Measurements from ENCODE around the gene UBE2B.
A peak's percentile ranks its signal among the peaks of the same experiment; 100 is the strongest.
"Not testable (repeated sequence)": the region's sequence is repeated elsewhere in the genome, so short reads cannot be mapped to it uniquely, and the experiment has no call there.

Gene UBE2B

DNA sequence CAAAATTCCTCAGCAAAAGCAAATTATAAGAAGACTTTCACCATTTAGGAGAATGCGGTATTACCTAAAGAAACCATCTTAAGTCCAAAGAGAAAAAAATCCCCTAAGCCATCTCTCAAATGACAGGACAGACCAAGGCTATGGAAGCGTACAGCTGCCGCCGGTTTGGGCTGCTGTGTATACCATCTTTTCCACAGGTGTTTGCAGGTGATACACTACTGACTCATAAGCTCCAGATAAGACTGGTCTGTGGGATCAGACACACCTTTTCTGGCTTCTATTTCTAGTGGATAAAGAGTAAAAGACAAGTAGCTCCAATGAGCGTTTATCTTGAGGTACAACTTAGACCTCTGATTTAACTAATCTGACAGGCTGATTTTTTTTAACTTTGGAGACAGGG lies 32.6 kb downstream of the UBE2B start:
- DNase-seq, result no peak

DNA sequence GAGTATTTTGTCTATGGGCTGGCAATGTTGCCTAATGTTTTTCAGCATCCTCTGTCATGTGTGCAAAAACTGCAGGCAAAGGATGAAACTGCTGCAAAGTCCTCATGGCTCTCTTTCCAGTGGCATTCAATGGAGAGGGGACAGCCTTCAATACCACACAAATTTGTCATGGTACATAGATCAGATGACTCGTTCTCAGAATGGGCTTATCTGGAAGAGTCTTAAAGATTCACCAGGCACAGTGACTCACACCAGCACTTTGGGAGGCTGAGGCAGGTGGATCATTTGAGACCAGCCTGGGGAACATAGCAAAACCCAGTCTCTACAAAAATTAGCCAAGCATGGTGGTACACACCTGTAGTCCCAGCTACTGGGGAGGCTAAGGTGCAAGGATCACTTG lies 35.0 kb downstream of the UBE2B start:
- peak; percentile 35 for DNase-seq

DNA sequence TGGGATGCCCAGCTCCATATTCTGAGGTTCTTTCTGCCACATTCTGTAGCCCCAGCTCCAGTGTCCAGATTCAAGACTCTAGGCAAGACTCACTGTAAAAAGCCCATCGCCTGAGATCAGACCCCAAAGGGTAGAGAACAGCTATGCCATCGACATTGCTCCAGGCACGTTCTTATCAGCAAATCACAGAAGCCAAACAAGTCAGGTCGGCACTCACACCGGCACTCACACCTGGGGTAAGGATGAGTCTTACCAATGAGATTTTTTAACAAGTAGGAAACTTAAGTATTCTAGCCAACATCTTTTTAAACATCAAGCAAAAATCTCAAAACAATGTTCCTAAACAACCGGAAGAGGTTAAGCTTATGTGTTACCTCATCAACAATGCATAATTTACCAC lies 38.0 kb downstream of the UBE2B start:
- no peak for DNase-seq

DNA sequence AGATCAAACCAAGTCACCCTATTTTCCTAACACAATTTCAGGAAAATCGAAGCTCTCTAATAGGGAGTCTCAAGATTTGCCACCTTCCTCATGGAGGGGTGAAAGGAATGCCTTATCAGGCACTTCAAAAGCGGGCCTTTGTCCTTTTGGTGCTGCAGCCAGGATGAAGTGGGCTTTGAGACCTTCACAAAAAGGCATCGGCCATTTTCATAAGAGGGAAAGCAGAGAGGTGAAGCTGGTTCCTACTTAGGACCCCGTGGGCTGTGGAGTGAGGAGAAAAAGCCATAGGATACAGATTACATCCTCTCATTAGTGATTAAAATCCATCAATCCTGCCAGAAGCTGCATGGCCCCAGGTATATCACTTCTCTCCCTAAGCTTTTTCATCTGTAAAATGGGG lies 39.5 kb downstream of the UBE2B start:
- DNase-seq, result no peak

DNA sequence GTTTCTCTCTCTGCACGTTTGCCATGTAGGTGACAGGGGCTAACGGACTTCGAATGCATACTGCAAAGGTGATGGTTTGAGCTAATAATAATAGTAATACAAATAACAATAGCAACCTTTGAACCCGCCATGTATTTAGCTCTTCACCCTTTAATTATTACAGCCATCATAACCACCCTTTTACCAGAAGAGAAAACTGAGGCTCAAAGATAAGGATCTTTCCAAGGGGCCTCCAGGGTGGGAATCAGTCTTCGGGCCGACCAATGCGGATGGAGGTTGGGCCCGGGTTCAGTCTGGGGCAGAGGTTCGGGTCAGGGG lies 39.8 kb downstream of the UBE2B start:
- no peak for DNase-seq

DNA sequence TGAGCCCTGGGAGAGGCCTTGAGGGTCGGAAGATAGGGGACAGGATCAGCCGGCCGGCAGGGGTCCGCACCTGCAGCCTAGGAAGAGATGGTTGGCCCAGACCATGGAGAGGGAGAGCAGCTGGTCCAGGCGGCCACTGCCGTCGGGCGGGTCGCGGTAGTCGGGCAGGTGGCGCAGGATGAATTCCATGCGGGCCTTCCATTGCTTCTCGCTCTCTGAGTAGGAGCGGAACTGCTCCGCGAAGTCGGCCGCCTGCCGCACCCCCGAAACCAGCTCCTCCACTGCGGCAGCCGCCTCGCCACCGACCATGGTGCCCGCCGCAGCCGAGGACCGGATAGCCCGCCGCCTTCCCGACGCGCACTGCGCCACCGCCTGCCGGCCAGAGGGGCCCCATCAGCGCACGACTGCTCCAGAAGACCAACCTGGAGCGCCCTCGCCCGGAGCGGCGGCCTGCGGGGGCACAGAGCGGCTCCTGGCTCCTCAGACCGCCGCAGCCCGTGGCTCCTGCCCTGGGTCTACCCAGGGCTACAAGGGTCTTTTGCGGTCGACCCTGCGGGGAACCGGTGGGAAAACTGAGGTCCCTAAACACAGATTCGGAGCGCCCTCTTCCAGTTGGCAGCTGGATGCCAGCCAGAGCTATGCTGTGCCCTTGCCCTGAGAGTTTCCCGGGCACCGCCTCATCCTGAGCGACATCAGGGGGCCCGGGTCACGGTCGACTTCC lies 40.3 kb downstream of the UBE2B start, which contains the start of gene CDKN2AIPNL:
CDKN2AIPNL (minus strand) TSS at position 336 of the 721 bp plus-strand sequence; CDS start at position 309, 27 bp downstream.
- DNase-seq, result peak; percentile 93

DNA sequence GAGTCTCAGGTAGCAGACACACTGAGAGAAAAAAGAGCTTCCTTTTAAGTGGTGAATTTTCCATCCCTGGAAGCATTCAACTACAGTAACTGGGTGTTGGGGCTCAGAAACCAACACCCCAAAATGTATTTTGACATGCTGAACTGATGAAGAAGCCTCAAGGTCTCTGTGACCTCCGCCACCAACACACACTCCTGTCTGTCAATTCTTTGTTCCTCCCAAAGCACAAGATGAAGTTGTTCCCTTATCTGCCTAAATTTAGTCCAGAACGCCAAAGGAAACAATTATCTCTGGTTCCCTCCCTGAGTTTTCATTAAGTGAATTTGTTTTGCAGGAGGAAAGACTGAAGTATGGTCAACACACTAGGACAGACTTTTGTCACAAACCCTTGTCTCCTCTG lies 41.7 kb downstream of the UBE2B start:
- no peak for DNase-seq

DNA sequence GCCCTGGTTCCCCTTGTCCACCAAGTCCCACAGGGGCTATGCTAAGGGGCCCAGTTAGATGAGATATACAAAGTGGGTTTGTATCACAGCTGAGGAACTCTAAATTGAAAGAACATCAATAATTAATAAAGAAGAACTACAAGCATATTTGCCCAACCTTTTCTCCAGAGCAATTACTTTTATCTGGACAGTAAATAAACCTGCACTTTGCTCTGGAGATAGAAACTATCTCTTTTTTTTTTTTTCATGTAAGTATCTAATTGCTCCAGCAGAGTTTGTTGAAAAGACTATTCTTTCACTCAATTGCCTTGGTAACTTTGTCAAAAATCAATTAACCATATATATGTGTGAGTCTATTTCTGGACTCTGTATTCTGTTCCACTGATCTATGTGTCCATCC lies 46.3 kb downstream of the UBE2B start:
- DNase-seq, result no peak

DNA sequence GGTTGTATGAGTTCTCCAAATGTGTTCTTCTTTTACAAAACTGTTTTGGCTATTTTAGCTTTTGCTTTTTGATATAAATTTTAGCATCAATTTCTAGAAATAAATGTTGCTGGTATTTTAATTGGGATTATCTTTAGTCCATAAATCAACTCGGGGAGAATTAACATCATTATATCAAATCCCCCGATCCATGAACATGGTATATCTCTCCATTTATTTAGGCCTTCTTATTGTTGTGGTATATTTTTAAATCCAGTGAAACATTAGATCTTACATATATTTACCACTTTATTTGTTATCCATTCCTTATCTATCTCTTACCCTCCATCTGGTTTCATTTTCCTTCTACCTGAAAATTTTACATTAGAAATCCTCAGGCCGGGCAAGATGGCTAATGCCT lies 47.6 kb downstream of the UBE2B start:
- no peak for DNase-seq

DNA sequence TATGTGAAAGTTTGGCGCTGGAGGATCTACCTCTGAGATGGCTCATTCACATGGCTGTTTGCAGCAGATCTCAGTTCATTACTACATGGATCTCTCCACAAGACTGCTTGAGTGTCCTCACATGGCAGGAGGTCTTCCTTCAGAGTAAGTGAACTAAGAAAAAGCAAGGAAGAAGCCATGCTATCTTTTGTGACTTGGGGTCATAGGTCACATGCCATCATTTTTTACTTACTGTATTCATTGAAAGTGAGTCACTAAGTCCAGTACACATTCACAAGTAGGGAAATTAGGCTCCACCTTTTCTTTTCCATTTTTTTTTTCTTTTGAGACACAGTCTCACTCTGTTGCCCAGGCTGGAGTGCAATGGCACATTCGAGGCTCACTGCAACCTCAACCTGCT lies 49.0 kb downstream of the UBE2B start:
- DNase-seq, result no peak

DNA sequence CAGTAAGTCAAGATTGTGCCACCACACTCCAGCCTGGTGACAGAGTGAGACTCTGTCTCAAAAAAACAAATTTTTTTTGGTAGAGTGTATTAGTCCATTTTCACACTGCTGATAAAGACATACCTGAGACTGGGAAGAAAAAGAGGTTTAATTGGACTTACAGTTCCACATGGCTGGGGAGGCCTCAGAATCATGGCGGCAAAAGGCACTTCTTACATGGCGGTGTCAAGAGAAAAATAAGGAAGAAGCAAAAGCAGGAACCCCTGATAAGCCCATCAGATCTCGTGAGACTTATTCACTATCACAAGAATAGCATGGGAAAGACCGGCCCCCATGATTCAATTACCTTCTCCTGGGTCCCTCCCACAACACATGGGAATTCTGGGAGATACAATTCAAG lies 49.7 kb downstream of the UBE2B start:
- DNase-seq, result not testable (repeated sequence)

DNA sequence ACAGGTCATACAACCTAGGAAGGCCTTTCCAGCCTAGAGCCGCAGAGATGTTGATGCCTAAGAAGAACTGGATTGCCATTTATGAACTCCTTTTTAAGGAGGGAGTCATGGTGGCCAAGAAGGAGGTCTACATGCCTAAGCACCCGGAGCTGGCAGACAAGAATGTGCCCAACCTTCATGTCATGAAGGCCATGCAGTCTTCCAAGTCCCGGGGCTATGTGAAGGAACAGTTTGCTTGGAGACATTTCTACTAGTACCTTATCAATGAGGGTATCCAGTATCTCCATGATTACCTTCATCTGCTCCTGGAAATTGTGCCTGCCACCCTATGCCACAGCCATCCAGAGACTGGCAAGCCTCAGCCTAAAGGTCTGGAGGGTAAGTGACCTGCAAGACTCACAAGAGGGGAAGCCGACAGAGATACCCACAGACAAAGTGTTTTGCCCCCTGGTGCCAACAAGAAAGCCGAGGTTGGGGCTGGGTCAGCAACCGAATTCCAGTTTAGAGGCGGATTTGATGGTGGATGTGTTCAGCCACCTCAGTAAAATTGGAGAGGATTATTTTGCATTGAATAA lies 51.5 kb downstream of the UBE2B start:
- DNase-seq, result no peak

DNA sequence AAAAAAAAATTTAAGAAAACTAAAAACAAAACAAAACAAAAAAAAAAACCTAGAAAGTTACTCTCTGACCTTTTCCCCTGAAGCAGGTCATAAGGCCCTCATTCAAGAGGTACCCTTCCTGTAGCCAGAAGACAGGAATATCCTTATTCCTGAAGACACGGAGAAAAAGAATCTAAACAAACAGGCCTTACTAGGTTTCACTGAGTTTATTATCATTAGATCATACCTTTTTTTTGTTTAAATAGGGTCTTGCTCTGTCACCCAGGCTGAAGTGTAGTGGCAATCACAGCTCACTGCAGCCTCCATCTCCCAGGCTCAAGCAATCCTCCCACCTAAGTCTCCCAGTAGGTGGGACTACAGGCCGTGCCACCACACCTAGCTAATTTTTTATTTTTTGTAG lies 52.0 kb downstream of the UBE2B start:
- no peak for DNase-seq

DNA sequence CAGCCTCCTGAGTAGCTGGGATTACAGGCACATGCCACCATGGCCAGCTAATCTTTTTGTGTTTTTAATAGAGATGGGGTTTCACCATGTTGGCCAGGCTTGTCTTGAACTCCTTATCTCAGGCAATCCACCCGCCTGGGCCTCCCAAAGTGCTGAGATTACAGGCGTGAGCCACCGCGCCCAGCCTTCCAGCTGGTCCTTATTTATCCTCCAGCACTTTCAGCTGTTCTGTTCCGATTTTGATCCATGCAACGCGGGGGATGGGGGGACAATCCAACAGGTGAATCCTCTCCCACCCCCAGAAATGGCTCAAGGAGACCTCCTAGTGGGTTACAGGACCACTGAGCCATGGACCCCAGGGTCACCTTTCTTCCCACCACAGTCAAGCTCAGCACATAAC lies 55.0 kb downstream of the UBE2B start:
- no peak for DNase-seq

DNA sequence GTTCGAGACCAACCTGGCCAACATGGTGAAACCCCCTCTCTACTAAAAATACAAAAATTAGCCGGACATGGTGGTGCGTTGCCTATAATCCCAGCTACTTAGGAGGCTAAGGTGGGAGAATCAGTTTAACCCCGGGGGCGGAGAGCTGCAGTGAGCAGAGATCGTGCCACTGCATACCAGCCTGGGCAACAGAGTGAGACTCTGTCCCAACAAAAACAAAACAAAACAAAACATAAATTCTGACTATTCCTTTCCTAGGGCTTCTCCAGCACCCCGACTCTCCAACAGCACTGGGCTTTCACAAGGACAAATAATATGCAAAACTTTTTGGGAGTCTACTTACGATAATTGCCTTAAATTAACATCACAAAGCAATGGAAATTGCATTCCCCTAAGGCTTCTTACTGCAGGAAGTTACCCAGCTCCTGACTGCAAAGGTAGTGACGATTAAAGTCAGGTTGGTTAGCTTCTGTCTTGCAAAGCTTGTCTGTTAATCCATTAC lies 56.2 kb downstream of the UBE2B start:
- no peak for DNase-seq

DNA sequence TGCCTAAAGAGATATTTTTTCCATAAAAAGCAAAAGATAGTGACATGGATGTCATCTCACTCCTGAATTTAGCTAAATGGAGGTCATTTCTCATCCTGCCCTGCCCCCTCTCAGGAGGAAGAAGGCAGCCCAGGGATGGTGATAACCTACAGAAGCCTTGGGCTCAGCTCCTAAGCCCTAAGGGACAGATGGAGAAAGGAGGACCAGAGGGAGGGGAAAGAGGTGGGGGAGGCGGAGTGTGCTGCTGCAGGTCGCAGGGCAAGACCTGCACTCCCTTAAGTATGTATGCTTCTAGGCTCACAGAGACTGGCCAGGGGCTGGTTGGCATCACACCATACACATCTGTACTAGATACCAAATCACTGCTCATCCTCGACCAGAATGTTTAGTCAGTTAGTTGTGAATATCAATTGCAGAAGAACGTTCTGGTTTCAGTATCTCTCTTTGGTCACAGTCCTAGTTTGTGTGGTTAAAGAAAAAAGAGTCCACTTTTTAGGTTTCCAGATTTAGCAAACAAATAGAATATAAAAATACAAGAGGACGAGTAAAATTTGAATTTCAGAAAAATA lies 58.7 kb downstream of the UBE2B start:
- no peak for DNase-seq

DNA sequence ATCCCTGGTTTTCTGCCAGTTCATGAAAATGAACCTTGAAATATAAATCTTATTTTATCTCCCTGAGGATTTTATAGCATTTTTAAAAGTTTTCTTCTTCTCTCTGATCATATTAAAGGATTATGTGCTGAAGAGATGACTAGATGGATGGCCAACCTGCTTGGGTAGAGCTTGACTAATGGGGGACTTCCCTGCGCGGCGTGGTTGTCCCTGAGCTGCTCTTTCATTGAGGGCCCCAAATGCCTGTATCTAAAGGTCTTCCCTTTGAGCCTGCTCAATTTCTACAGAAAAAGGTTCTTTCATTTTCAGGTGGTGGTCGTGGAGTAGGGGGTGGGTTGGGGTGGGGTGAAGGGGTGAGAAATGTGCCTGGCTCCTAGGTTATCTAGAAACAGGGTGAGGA lies 60.8 kb downstream of the UBE2B start:
- peak; percentile 65 for DNase-seq

DNA sequence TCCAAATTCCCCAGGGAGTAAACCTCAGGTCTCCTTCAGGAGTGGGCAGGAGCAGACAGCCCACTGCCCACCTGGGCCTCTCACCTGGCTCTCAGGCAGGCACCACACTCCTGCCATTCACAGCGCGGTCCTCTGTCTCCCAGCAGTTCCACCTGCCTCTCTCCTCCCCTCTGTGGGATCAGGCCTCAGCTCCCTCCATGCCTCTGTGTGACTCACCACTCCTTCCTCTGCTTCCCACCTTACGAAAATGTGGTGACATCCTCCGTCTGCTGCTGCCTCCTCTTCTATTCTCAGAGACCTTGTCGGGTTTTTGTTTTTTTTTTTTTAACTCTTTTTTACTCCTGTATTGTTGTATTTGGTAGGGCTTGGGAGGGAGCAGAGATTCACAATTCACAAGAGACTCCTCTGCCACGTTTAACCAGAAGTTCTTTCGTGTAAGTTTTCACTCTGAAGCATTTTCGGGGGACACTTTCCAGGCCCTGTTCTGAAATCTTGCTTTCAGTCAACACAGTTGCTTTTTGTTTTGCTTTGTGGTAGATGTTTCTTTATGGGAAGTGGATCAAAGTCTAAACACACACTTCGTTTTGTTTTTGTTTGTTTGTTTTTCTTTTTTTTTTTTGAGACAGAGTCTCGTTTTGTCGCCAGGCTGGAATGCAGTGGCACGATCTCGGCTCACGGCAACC lies 61.4 kb downstream of the UBE2B start:
- DNase-seq, result no peak

DNA sequence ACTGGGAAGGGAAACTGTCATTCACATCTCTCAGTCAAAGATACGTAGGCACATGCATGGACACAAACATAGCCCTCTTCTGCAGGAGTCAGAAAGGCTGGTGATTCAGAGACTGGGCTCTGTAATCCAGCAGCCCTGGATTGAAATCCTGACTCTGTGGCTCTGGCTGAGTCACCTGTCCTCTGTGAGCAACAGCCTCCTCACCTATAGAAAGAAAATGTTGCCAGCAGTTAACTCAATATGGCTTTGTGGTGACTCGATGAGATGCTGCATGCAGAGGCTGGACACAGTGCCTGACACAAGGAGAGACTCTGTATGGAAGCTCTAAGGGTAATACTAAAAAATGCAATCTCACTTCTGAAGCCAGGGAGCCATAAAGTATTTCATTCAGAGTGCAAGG lies 64.2 kb downstream of the UBE2B start:
- DNase-seq, result peak; percentile 58

DNA sequence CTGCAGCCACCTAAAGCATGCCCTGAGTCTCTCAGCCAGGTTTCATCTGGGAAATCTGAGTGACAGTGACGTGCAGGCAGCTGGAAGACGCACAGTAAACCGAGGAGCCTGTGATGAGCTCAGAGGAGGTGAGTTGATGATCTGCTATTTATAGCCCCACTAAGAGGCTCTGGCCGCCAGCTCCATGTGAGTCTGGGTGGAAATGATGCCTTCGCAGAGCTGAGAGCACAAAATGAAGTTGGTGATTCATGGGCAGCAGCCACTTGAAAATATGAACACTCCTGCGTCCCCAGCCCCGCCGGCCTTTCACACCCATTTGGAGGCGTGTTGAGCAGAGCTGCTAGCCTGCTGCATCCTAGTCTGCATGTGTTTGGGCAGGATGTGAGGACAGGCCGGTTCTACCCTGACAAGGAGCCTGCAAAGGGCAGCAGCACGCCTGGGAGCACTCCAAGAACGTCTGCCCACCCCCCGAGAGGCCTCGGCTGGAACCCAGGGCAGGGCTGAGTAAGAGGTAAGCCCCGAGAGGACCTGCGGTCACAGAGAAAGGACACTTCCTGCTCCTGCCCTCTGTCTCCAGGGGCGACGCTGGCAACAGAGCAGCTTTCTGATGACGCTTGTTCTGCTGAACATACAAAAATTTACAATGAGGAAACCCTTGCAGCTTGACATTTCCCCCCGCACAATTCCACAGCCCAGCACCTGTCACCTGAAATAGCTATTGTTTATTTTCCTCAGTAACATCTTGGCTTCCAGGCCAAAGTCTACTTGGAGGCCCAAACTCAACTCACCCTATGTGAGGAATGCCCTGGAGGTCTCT lies 65.4 kb downstream of the UBE2B start:
- peak; percentile 68 for DNase-seq

DNA sequence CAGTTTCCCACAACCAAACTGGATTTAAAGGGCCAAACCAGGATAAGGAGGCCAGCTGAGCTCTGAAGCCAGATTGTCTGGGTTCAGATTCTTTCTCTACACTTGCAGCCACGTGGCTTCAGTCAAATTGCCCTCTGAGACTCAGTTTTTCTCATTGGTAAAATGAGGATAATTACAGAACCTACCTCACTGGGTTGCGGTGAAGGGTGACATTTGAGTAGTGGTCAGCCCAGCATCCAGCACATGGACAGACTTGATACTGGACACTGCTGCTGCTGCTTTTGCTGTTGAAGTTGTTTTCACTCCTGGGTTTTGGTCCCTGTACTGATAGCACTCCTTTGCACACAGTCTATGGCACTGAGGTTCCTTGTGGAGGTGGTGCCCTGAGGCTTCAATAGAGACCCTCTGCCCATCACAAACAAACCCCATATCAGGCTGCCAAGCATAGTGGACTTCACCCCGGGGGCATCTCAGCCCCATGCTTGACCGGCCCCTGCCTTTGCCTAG lies 66.0 kb downstream of the UBE2B start:
- DNase-seq, result no peak

DNA sequence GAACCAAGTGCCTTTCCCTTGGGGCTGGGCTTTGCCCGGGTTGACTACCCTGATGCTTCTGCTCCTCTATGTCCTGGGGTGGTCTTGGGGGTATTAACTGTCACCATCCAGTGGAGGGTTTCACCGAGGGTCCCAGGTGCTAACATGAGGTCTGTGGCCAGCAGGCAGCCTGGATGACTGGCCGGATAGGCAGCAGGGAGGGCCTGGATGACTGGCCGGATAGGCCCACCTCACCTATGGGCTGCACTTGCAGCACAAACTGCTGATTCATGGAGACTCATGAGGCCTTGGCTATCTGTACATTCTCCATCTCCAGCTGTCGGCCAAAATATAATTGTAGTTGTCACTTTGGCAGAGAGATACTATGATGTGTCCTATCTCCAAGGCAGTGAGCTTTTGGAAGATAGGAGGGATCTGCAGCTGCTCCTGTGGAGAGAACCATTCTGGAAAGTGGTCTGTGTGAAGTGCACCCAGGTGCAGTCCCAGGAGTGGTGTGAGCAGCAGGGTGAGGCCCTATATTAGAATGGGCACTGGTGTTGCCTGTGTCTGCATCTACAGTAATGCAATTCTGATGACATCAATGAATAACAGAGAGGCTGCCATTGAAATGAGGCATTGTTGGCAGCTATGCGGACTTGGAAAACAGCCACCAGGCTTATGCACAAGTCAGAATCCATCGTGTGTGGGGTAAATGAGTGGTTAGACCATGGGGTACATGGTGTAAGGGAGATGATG lies 66.6 kb downstream of the UBE2B start:
- no peak for DNase-seq

All from activated CD4-positive, alpha-beta T cell treated with anti-CD3 and anti-CD28 coated beads for 48 hours (primary cell).